ENCODE results near the gene IFNL3. TPM values are rescaled to one million over a fixed set of nuclear protein-coding genes. Genes with fewer than 3 reads are reported as not detected.
"Not testable (repeated sequence)": the region's sequence is repeated elsewhere in the genome, so short reads cannot be mapped to it uniquely, and the experiment has no call there.

IFNL3 gene
- total and polyA plus RNA-seq, 2 donors (not counting 1 experiment from before 2014, with no cell fraction given), result not detected

- Histone ChIP-seq H3K36me3 (ENCODE audit: control insufficient read depth, insufficient read depth, low read length) (no peaks in the 10 kb centered on the region), H3K27me3 (ENCODE audit: control insufficient read depth, insufficient read depth, low read length) (peaks cover 4% of the 10 kb centered on the region), H3K9ac (ENCODE audit: insufficient read depth, low read length) (no peak overlapping the region), H3K4me2 (ENCODE audit: extremely low read depth, insufficient read depth, low read length) (no peak overlapping the region), H3K79me2 (ENCODE audit: control insufficient read depth, insufficient read depth, low read length) (no peaks in the 10 kb centered on the region), H3K27ac (ENCODE audit: insufficient read depth, low read length) (no peak overlapping the region), H4K20me1 (ENCODE audit: control insufficient read depth, extremely low read depth, insufficient read depth, low read length) (no peaks in the 10 kb centered on the region), H2AFZ (ENCODE audit: low read length) (no peak overlapping the region), H3K4me1 (ENCODE audit: control insufficient read depth, extremely low read depth, insufficient read depth, low read length) (no peaks in the 10 kb centered on the region), H3K9me3 (ENCODE audit: control insufficient read depth, insufficient read depth, low read depth, low read length) (no peaks in the 10 kb centered on the region), H3K4me3 (replicated peaks in 1 of 4; ENCODE audit: control extremely low read depth in 1 of 4, insufficient read depth in 1 of 4, low read depth in 3 of 4, low read length in 4 of 4) (no peak overlapping the region)
- TF ChIP-seq CTCF (conservative IDR thresholded peaks at IDR 0.05 in 1 of 2, IDR thresholded peaks at IDR 0.05 in 1 of 2; ENCODE audit: low read depth in 1 of 2, low read length in 2 of 2), result no peak
- no peak for TF ChIP-seq EZH2 (IDR thresholded peaks at IDR 0.05; ENCODE audit: low read length, missing control alignments)
- no peak for DNase-seq (ENCODE audit: low read depth in 2 of 2)
Measured at GRCh38 chr19:39217094-39217493, 27.7 kb downstream of the IFNL3 start.

DNA sequence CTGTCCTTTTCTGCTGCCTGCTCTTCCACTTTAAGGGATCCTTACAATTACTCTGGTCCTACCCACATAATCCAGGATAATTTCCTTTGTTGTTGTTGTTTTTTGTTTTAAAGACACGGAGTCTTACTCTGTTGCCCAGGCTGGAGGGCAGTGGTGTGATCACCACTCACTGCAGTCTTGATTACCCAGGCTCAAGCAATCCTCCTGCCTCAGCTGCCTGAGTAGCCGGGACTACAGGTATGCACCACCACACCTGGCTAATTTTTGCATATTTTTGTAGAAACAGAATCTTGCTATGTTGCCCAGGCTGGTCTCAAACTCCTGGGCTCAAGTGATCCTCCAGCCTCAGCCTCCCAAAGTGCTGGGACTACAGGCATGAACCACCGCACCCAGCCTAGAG, 29.5 kb downstream of the IFNL3 start:
- H3K27ac ChIP-seq (ENCODE audit: insufficient read depth, low read length); H3K79me2 ChIP-seq (ENCODE audit: control insufficient read depth, insufficient read depth, low read length); H3K9ac ChIP-seq (ENCODE audit: insufficient read depth, low read length); DNase-seq (ENCODE audit: low read depth in 2 of 2); H2AFZ ChIP-seq (ENCODE audit: low read length); H3K4me2 ChIP-seq (ENCODE audit: extremely low read depth, insufficient read depth, low read length); H3K36me3 ChIP-seq (ENCODE audit: control insufficient read depth, insufficient read depth, low read length); H3K4me3 ChIP-seq (replicated peaks in 1 of 4; ENCODE audit: control extremely low read depth in 1 of 4, insufficient read depth in 1 of 4, low read depth in 3 of 4, low read length in 4 of 4); H3K27me3 ChIP-seq (ENCODE audit: control insufficient read depth, insufficient read depth, low read length); H3K4me1 ChIP-seq (ENCODE audit: control insufficient read depth, extremely low read depth, insufficient read depth, low read length); H4K20me1 ChIP-seq (ENCODE audit: control insufficient read depth, extremely low read depth, insufficient read depth, low read length); H3K9me3 ChIP-seq (ENCODE audit: control insufficient read depth, insufficient read depth, low read depth, low read length): not testable (repeated sequence)

GRCh38 chr19:39212375-39212742, 32.4 kb downstream of the IFNL3 start:
- Histone ChIP-seq H3K4me3 (replicated peaks in 1 of 4; ENCODE audit: control extremely low read depth in 1 of 4, insufficient read depth in 1 of 4, low read depth in 3 of 4, low read length in 4 of 4) (no peak overlapping the region), H3K9me3 (ENCODE audit: control insufficient read depth, insufficient read depth, low read depth, low read length) (no peaks in the 10 kb centered on the region), H3K4me2 (ENCODE audit: extremely low read depth, insufficient read depth, low read length) (no peak overlapping the region), H3K36me3 (ENCODE audit: control insufficient read depth, insufficient read depth, low read length) (no peaks in the 10 kb centered on the region), H3K79me2 (ENCODE audit: control insufficient read depth, insufficient read depth, low read length) (no peaks in the 10 kb centered on the region), H3K4me1 (ENCODE audit: control insufficient read depth, extremely low read depth, insufficient read depth, low read length) (no peaks in the 10 kb centered on the region), H4K20me1 (ENCODE audit: control insufficient read depth, extremely low read depth, insufficient read depth, low read length) (no peaks in the 10 kb centered on the region), H3K27ac (ENCODE audit: insufficient read depth, low read length) (no peak overlapping the region), H3K9ac (ENCODE audit: insufficient read depth, low read length) (no peak overlapping the region), H3K27me3 (ENCODE audit: control insufficient read depth, insufficient read depth, low read length) (peaks cover 3% of the 10 kb centered on the region), H2AFZ (ENCODE audit: low read length) (no peak overlapping the region)
- DNase-seq (ENCODE audit: low read depth in 2 of 2), result peak in 1 of 2 donors; percentile 11
- TF ChIP-seq CTCF (conservative IDR thresholded peaks at IDR 0.05 in 1 of 2, IDR thresholded peaks at IDR 0.05 in 1 of 2; ENCODE audit: low read depth in 1 of 2, low read length in 2 of 2), result peak; percentile 9 to 36
- TF ChIP-seq EZH2 (IDR thresholded peaks at IDR 0.05; ENCODE audit: low read length, missing control alignments), result no peak

Data from fibroblast of lung (primary cell).